Astrocyte (in vitro differentiated cells and primary cell): ENCODE measurements around the gene UGT1A8.

Experiments used
- CTCF ChIP-seq: IDR thresholded peaks from 2 replicates; pipeline ENCODE4 v1.5.1; 2011; ENCODE audit warnings: low read depth, mild to moderate bottlenecking, inconsistent platforms, low read length, moderate library complexity; ENCODE audit not compliant: insufficient read depth
- EZH2 ChIP-seq: IDR thresholded peaks from 2 replicates; pipeline ENCODE4 v1.6.1; 2012; ENCODE audit warnings: mild to moderate bottlenecking, low read length, inconsistent platforms; ENCODE audit not compliant: insufficient read depth

DNA sequence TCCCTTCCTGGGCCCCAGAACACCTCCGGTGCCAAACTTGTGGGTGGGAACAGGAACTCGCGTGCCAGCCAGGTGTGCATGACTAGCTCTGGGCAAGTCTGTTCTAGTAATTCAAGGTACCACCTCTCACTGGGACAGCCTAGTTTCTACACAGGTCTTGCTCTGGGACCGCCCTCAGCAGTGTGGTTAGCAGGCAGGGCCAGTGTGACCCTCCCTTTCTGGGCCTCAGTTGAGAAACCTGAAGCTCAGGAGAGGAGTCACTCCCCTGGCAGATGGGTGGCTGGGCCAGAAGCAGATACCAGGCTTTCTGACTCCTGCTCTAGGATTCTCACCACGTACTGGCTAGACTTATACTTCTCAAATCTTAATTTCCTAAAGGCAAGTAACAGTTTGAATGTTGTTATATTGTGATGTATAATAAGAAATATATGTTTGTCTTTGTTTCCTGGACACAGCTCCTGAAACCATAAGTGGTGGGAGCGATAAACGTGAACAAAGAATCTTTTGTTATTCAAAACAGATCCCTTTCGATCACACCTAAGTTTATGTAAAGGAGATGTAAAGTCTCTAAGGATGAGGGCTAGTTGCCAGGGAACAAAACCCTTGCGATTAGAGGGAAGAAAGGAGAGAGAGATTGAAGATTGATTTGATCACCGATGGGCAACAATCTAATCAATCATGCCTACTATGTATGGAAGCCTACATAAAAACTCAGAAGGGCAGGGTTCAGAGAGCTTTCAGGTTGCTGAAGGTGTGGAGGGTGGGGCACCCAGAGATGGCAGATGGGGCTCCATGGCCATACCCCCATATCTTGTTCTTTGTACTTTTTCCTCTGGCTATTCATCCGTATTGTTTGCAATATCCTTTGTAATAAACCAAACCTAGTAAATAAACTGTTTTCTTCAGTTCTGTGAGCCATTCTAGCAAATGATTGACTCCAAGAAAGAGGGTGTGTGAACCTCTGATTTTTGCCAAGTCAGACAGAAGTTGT lies 74.3 kb downstream of the UGT1A8 start:
- TF ChIP-seq CTCF (no peak), EZH2 (no peak)
